ENCODE results near the gene GPR26.
"Not testable (repeated sequence)": the region's sequence is repeated elsewhere in the genome, so short reads cannot be mapped to it uniquely, and the experiment has no call there.

Gene GPR26

GRCh38 chr10:123717336-123717735 is 51.2 kb downstream of the GPR26 start:
- no peak for FAIRE-seq

- no peak for FAIRE-seq
Measured at GRCh38 chr10:123718544-123719060, 52.4 kb downstream of the GPR26 start.

GRCh38 chr10:123720536-123720935 is 54.4 kb downstream of the GPR26 start:
- FAIRE-seq = no peak

GRCh38 chr10:123721441-123722049 is 55.4 kb downstream of the GPR26 start:
- no peak for FAIRE-seq

GRCh38 chr10:123722351-123722750 is 56.2 kb downstream of the GPR26 start:
- FAIRE-seq = no peak

GRCh38 chr10:123724747-123725146 is 58.6 kb downstream of the GPR26 start:
- no peak for FAIRE-seq

- no peak for FAIRE-seq
Measured at GRCh38 chr10:123726381-123726780, 60.2 kb downstream of the GPR26 start.

GRCh38 chr10:123726836-123727235 is 60.7 kb downstream of the GPR26 start:
- FAIRE-seq = no peak

- FAIRE-seq = no peak
Measured at GRCh38 chr10:123729523-123729922, 63.4 kb downstream of the GPR26 start.

- not testable (repeated sequence) for FAIRE-seq
Measured at GRCh38 chr10:123736917-123737316, 70.8 kb downstream of the GPR26 start.

- FAIRE-seq = no peak
Measured at GRCh38 chr10:123741146-123741545, 75.0 kb downstream of the GPR26 start.

GRCh38 chr10:123741711-123742110 is 75.6 kb downstream of the GPR26 start:
- no peak for FAIRE-seq

GRCh38 chr10:123742751-123743440 is 76.7 kb downstream of the GPR26 start:
- no peak for FAIRE-seq

GRCh38 chr10:123743441-123744223 is 77.5 kb downstream of the GPR26 start:
- no peak for FAIRE-seq

- FAIRE-seq = no peak
Measured at GRCh38 chr10:123744224-123744536, 78.0 kb downstream of the GPR26 start.
